K562 (cell line): ENCODE measurements around the gene CNP. TPM values are rescaled to one million over a fixed set of nuclear protein-coding genes. Genes with fewer than 3 reads are reported as not detected.
A peak's percentile ranks its signal among the peaks of the same experiment; 100 is the strongest.

Source experiments
- CTCFL ChIP-seq: IDR thresholded peaks from 2 replicates; pipeline ENCODE4 v1.6.1; 2011; ENCODE audit warnings: borderline replicate concordance, low read depth, mild to moderate bottlenecking, moderate library complexity, low read length; ENCODE audit not compliant: insufficient read depth, poor library complexity, severe bottlenecking
- DIDO1 ChIP-seq: fragments of 450-650 bp; IDR thresholded peaks from 2 replicates; pipeline ENCODE4 v1.6.1; 2016; ENCODE audit warnings: low read depth, missing biosample characterization, missing genetic modification characterization
- GABPA ChIP-seq: fragments of 200-800 bp; sonication (Bioruptor generic); conservative IDR thresholded peaks from 2 replicates; pipeline ENCODE4 v1.6.1; 2016; ENCODE audit warnings: low read depth, missing genetic modification characterization, missing compliant biosample characterization
- HEY1 ChIP-seq: fragments of 250-450 bp; sonication (Bioruptor Pico); IDR thresholded peaks from 2 replicates; pipeline ENCODE4 v1.5.0; 2020; ENCODE audit warnings: mild to moderate bottlenecking, moderate library complexity, borderline replicate concordance
- JUNB ChIP-seq: fragments of 450-650 bp; formaldehyde crosslinking; conservative IDR thresholded peaks from 2 replicates; pipeline ENCODE4 v1.4.0; 2020; ENCODE audit warnings: mild to moderate bottlenecking
- KDM5B ChIP-seq: fragments of 200-600 bp; sonication (generic); IDR thresholded peaks from 2 replicates; pipeline ENCODE4 v1.6.1; 2012; ENCODE audit warnings: low read depth, mild to moderate bottlenecking, moderate library complexity, low read length, control low read depth, inconsistent platforms; ENCODE audit not compliant: insufficient replicate concordance
- LARP7 ChIP-seq: fragments of 450-650 bp; IDR thresholded peaks from 2 replicates; pipeline ENCODE4 v1.6.1; 2016
- STAT5B ChIP-seq: fragments of 250-450 bp; sonication (Bioruptor Pico); IDR thresholded peaks from 2 replicates; pipeline ENCODE4 v1.8.0; 2021; ENCODE audit warnings: mild to moderate bottlenecking, inconsistent platforms
- USF1 ChIP-seq: sonication (generic); formaldehyde crosslinking; IDR thresholded peaks from 2 replicates; pipeline ENCODE4 v1.9.0; 2022; ENCODE audit warnings: mild to moderate bottlenecking, missing genetic modification reagents
- ZBTB33 ChIP-seq: sonication (generic); formaldehyde crosslinking; IDR thresholded peaks from 2 replicates; pipeline ENCODE4 v1.8.1; 2023; ENCODE audit warnings: mild to moderate bottlenecking, missing genetic modification reagents
- ZFP30 ChIP-seq: fragments of 250-450 bp; sonication (Bioruptor Pico); IDR thresholded peaks from 2 replicates; pipeline ENCODE4 v1.8.0; 2022; ENCODE audit warnings: moderate library complexity, mild to moderate bottlenecking, inconsistent platforms, borderline replicate concordance
- ZKSCAN1 ChIP-seq: fragments of 150-350 bp; IDR thresholded peaks from 2 replicates; pipeline ENCODE4 v1.6.1; 2016; ENCODE audit warnings: low read depth, low read length
- polyA plus RNA-seq, 8 experiments: library from polyadenylated mRNA; depleted of rRNA in 4 of 8; stranded (reverse) in 5 of 8; unstranded in 3 of 8; fragments of >200 nt; fragmentation: Nextera tagmentation in 2 of 8; fragmentation: Illumina TruSeq in 1 of 8; extraction: Ambion mirVana in 2 of 8; extraction: Trizol in 1 of 8; gene quantifications; 2 replicates each; pipeline versions ENCODE4 v1.2.1 to v1.2.3, GENCODE V29; 2011 to 2014; ENCODE audit warnings: inconsistent platforms in 1 of 8, missing spikeins in 1 of 8
- total RNA-seq, 7 experiments: library from RNA; depleted of rRNA in 6 of 7; stranded (reverse); fragments of >200 nt in 6 of 7; fragmentation: Illumina TruSeq in 2 of 7; extraction: Trizol in 2 of 7; gene quantifications; 2 replicates each; pipeline versions ENCODE4 v1.2.1 to v1.2.3, GENCODE V29; 2011 to 2021; ENCODE audit warnings: low replicate concordance in 1 of 7
- TF ChIP-seq, protein P1 (sequence below): fragments of 450-650 bp; formaldehyde crosslinking; IDR thresholded peaks from 2 replicates; pipeline ENCODE4 v1.4.0; 2022; ENCODE audit warnings: missing genetic modification characterization
- TF ChIP-seq, protein P2 (sequence below): fragments of 250-450 bp; sonication (Bioruptor Pico); IDR thresholded peaks from 2 replicates; pipeline ENCODE4 v1.4.0; 2020
- TF ChIP-seq, protein P3 (sequence below), 2 experiments: fragments of 200-800 bp in 1 of 2; sonication (Bioruptor generic) in 1 of 2; sonication (generic) in 1 of 2; formaldehyde crosslinking in 1 of 2; IDR thresholded peaks in 1 of 2; conservative IDR thresholded peaks in 1 of 2; 2 replicates each; pipeline versions ENCODE4 v1.5.0 to v1.6.1; 2016 to 2020; ENCODE audit warnings: missing compliant biosample characterization in 1 of 2, missing genetic modification characterization in 1 of 2, missing genetic modification reagents in 1 of 2

The CNP gene
- total and polyA plus RNA-seq, 9 of the 15 experiments (the other 6 are each of a cell fraction or from before 2014, with no cell fraction given): 1.7 to 52.0 (median 29.1) TPM

DNA sequence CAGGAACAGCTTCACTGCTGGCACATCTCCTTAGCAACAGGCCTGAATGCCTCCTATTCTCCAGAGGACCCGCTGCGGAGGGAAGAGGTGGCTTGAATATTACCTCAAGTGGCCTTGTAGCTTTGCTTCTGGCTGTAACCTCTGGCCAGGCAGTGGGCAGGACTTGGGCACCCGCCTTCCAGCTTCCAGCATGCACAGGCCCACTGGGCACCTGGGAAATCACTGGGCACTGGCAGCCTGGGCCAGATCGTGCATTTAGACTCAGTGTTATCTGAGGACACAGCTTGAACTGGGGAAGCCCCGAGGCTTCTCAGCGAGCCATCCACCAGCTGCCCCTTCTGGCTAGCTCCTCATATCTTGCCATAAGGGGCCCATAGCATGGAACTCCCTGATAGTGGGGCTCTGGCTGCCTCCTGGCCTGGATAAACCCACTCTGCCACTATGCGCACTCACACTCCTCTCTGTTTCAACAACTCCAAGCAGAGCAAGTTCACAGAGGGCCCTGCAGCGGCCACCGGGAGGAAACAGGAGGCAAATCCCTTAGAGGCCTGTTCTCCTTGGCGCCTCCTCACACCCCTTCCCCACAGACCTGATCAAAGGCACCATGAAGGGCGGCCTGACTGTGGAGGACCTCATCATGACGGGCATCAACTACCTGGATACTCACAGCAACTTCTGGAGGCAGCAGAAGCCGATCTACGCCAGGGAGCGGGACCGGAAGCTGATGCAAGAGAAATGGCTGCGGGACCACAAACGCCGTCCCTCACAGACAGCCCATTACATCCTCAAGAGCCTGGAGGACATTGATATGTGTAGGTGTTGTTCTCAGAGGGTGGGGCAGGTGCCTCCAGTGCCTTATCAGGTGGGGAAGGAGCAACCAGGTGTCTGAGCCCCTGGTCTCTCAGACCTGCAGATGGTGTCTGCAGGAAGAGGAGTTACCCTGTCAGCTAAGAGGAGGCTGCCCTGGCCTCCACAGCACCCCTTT is 28.3 kb upstream of the CNP start (continued):
- TF ChIP-seq, protein P1, sequence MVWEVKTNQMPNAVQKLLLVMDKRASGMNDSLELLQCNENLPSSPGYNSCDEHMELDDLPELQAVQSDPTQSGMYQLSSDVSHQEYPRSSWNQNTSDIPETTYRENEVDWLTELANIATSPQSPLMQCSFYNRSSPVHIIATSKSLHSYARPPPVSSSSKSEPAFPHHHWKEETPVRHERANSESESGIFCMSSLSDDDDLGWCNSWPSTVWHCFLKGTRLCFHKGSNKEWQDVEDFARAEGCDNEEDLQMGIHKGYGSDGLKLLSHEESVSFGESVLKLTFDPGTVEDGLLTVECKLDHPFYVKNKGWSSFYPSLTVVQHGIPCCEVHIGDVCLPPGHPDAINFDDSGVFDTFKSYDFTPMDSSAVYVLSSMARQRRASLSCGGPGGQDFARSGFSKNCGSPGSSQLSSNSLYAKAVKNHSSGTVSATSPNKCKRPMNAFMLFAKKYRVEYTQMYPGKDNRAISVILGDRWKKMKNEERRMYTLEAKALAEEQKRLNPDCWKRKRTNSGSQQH: no peak
- TF ChIP-seq ZKSCAN1 (no peak), HEY1 (no peak), CTCFL (no peak), KDM5B (no peak), ZBTB33 (CRISPR knock-in tag) (no peak), GABPA (tag) (peak; percentile 86), LARP7 (no peak), STAT5B (CRISPR knock-in tag) (no peak), JUNB (CRISPR knock-in tag) (no peak), ZFP30 (CRISPR knock-in tag) (no peak), DIDO1 (no peak), USF1 (CRISPR knock-in tag) (no peak)
- TF ChIP-seq, protein P2, sequence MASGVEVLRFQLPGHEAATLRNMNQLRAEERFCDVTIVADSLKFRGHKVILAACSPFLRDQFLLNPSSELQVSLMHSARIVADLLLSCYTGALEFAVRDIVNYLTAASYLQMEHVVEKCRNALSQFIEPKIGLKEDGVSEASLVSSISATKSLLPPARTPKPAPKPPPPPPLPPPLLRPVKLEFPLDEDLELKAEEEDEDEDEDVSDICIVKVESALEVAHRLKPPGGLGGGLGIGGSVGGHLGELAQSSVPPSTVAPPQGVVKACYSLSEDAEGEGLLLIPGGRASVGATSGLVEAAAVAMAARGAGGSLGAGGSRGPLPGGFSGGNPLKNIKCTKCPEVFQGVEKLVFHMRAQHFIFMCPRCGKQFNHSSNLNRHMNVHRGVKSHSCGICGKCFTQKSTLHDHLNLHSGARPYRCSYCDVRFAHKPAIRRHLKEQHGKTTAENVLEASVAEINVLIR (CRISPR knock-in tag): no peak
- TF ChIP-seq, protein P3, sequence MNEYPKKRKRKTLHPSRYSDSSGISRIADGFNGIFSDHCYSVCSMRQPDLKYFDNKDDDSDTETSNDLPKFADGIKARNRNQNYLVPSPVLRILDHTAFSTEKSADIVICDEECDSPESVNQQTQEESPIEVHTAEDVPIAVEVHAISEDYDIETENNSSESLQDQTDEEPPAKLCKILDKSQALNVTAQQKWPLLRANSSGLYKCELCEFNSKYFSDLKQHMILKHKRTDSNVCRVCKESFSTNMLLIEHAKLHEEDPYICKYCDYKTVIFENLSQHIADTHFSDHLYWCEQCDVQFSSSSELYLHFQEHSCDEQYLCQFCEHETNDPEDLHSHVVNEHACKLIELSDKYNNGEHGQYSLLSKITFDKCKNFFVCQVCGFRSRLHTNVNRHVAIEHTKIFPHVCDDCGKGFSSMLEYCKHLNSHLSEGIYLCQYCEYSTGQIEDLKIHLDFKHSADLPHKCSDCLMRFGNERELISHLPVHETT (CRISPR knock-in tag; conservative IDR thresholded peaks at IDR 0.05 in 1 of 2, IDR thresholded peaks at IDR 0.05 in 1 of 2): peak in 1 of 2 experiments; percentile 79; a peak in 2 of 4 replicates
